ENCODE data around the gene RTTN. TPM values are rescaled to one million over a fixed set of nuclear protein-coding genes. Genes with fewer than 3 reads are reported as not detected.

Gene RTTN
- total RNA-seq, 1 donor from 2014 or later: 8.8 TPM

DNA sequence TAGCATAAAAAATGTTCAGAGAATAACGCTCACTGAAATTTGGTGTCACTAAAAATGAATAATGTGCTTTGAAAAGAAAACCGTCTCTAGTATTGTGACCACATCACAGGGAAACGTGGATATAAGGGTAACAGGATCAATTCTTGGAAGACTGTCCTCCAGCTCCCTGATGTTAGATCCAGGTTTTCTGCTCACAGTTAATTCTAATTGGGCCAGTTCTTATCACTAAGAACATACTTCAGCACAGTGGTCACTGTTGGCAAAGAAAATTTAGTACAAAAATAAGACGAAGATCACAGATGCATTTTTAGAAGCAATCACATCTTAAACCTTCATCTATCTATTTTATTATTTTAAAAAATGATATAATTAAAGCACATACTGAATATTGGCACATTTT lies 200.8 kb downstream of the RTTN start:
- TF ChIP-seq CTCF (IDR thresholded peaks at IDR 0.05): no peak
- Mint-ChIP-seq H3K27ac (ENCODE audit: unreplicated experiment) (no peak overlapping the region), H3K9me3 (ENCODE audit: unreplicated experiment) (peaks cover 2% of the 10 kb centered on the region), H3K4me1 (ENCODE audit: unreplicated experiment) (peaks cover 3% of the 10 kb centered on the region), H3K4me3 (ENCODE audit: unreplicated experiment) (no peak overlapping the region), H3K27me3 (ENCODE audit: unreplicated experiment) (no peaks in the 10 kb centered on the region), H3K36me3 (ENCODE audit: unreplicated experiment) (peaks cover 17% of the 10 kb centered on the region)
- DNase-seq (ENCODE audit: extremely low spot score, unreplicated experiment): no peak

GRCh38 chr18:69999656-70000055 lies 205.8 kb downstream of the RTTN start:
- DNase-seq (ENCODE audit: extremely low spot score, unreplicated experiment): no peak
- Mint-ChIP-seq H3K27ac (ENCODE audit: unreplicated experiment) (no peak overlapping the region), H3K36me3 (ENCODE audit: unreplicated experiment) (peaks cover 7% of the 10 kb centered on the region), H3K27me3 (ENCODE audit: unreplicated experiment) (no peaks in the 10 kb centered on the region), H3K4me1 (ENCODE audit: unreplicated experiment) (peaks cover 41% of the 10 kb centered on the region), H3K4me3 (ENCODE audit: unreplicated experiment) (no peak overlapping the region), H3K9me3 (ENCODE audit: unreplicated experiment) (peaks cover 3% of the 10 kb centered on the region)
- TF ChIP-seq CTCF (IDR thresholded peaks at IDR 0.05): no peak

DNA sequence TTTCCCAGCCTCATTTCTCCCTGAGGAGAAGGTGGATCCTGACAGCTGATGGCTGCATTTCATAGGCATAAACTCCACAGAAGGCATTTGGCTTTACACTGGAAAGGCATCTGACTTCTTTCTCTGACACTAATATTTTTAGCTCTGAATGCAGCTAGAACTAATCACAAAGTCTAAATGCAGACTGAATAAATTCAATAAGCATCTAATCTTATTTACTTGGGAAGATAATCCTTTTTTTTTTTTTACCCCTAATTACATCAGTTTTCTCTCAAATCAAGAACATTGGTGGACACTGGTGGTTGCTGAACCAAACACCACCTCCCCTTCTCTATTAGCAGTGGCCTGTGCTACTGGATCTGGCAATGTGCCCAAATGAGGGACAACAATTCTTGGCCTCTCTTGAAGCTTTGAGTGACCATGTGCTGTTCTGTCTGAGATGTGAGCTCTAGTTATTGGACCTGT lies 206.9 kb downstream of the RTTN start:
- Mint-ChIP-seq H3K27me3 (ENCODE audit: unreplicated experiment) (no peaks in the 10 kb centered on the region), H3K27ac (ENCODE audit: unreplicated experiment) (peak overlapping the region; percentile 31), H3K9me3 (ENCODE audit: unreplicated experiment) (peaks cover 3% of the 10 kb centered on the region), H3K4me1 (ENCODE audit: unreplicated experiment) (peaks cover 41% of the 10 kb centered on the region), H3K36me3 (ENCODE audit: unreplicated experiment) (peaks cover 7% of the 10 kb centered on the region), H3K4me3 (ENCODE audit: unreplicated experiment) (no peak overlapping the region)
- no peak for TF ChIP-seq CTCF (IDR thresholded peaks at IDR 0.05)
- no peak for DNase-seq (ENCODE audit: extremely low spot score, unreplicated experiment)

GRCh38 chr18:69996951-69997798 lies 208.3 kb downstream of the RTTN start:
- TF ChIP-seq CTCF (IDR thresholded peaks at IDR 0.05): no peak
- Mint-ChIP-seq H3K27ac (ENCODE audit: unreplicated experiment) (peak overlapping the region; percentile 79), H3K9me3 (ENCODE audit: unreplicated experiment) (peaks cover 10% of the 10 kb centered on the region), H3K4me3 (ENCODE audit: unreplicated experiment) (peak overlapping the region; percentile 0), H3K36me3 (ENCODE audit: unreplicated experiment) (peaks cover 7% of the 10 kb centered on the region), H3K4me1 (ENCODE audit: unreplicated experiment) (peaks cover 40% of the 10 kb centered on the region), H3K27me3 (ENCODE audit: unreplicated experiment) (no peaks in the 10 kb centered on the region)
- no peak for DNase-seq (ENCODE audit: extremely low spot score, unreplicated experiment)

- no peak for TF ChIP-seq CTCF (IDR thresholded peaks at IDR 0.05)
- H3K4me3 Mint-ChIP-seq (ENCODE audit: unreplicated experiment): no peak overlapping the region
- H3K27ac Mint-ChIP-seq (ENCODE audit: unreplicated experiment): peak overlapping the region; percentile 79
- H3K36me3 Mint-ChIP-seq (ENCODE audit: unreplicated experiment): peaks cover 2% of the 10 kb centered on the region
- H3K27me3 Mint-ChIP-seq (ENCODE audit: unreplicated experiment): no peaks in the 10 kb centered on the region
- no peak for DNase-seq (ENCODE audit: extremely low spot score, unreplicated experiment)
- peaks cover 17% of the 10 kb centered on the region for H3K9me3 Mint-ChIP-seq (ENCODE audit: unreplicated experiment)
- peaks cover 40% of the 10 kb centered on the region for H3K4me1 Mint-ChIP-seq (ENCODE audit: unreplicated experiment)
Observed at GRCh38 chr18:69996417-69996816, 209.1 kb downstream of the RTTN start.
